H1 (cell line): ENCODE measurements around the gene RFT1.

ENCODE experiments used
- CTCF ChIP-seq, 3 experiments: IDR thresholded peaks; 1 replicate in 2 of 3; 2 replicates in 1 of 3; pipeline versions ENCODE4 v1.5.1 to v1.6.1; 2011; ENCODE audit warnings: low read length in 3 of 3, mild to moderate bottlenecking in 3 of 3, inconsistent platforms in 2 of 3, low read depth in 1 of 3, moderate library complexity in 1 of 3; ENCODE audit not compliant: insufficient read depth in 1 of 3; ENCODE audit errors: control extremely low read depth in 1 of 3
- E2F6 ChIP-seq: IDR thresholded peaks from 2 replicates; pipeline ENCODE4 v1.6.1; 2012; ENCODE audit warnings: inconsistent platforms
- EGR1 ChIP-seq: IDR thresholded peaks from 2 replicates; pipeline ENCODE4 v1.6.1; 2011; ENCODE audit warnings: low read depth, low read length, borderline replicate concordance
- EP300 ChIP-seq, 2 experiments: IDR thresholded peaks; 1 replicate in 1 of 2; 2 replicates in 1 of 2; pipeline ENCODE4 v1.6.1; 2011 to 2012; ENCODE audit warnings: low read depth in 2 of 2, low read length in 2 of 2, mild to moderate bottlenecking in 2 of 2, borderline replicate concordance in 1 of 2, inconsistent platforms in 1 of 2, moderate library complexity in 1 of 2
- GABPA ChIP-seq: IDR thresholded peaks from 2 replicates; pipeline ENCODE4 v1.6.1; 2011; ENCODE audit warnings: mild to moderate bottlenecking, low read length, moderate library complexity, borderline replicate concordance; ENCODE audit not compliant: insufficient read depth
- POLR2A ChIP-seq, 2 experiments: IDR thresholded peaks; 1 replicate in 1 of 2; 2 replicates in 1 of 2; pipeline ENCODE4 v1.6.1; 2011; ENCODE audit warnings: low read depth in 2 of 2, low read length in 2 of 2, mild to moderate bottlenecking in 2 of 2; ENCODE audit errors: control extremely low read depth in 1 of 2
- POLR2AphosphoS5 ChIP-seq: IDR thresholded peaks from 2 replicates; pipeline ENCODE4 v1.6.1; 2011; ENCODE audit warnings: low read depth, low read length
- SRF ChIP-seq: IDR thresholded peaks from 2 replicates; pipeline ENCODE4 v1.6.1; 2011; ENCODE audit warnings: mild to moderate bottlenecking, low read depth, low read length, moderate library complexity

- peak in 1 of 2 experiments; percentile 63; a peak in 2 of 3 replicates for TF ChIP-seq POLR2A (IDR thresholded peaks at IDR 0.05; ENCODE audit: control extremely low read depth in 1 of 2, low read depth in 2 of 2, low read length in 2 of 2)
- 0 out of 2 replicates have a peak, but pooled peaks have one; percentile 54 for TF ChIP-seq GABPA
- TF ChIP-seq SRF: no peak
- TF ChIP-seq CTCF (IDR thresholded peaks at IDR 0.05; ENCODE audit: control extremely low read depth in 1 of 3, insufficient read depth in 1 of 3, low read depth in 1 of 3, low read length in 3 of 3): peak; percentile 67 to 99 (median 68)
- TF ChIP-seq E2F6: peak; percentile 84
- 0 out of 2 replicates have a peak, but pooled peaks have one; percentile 39 for TF ChIP-seq POLR2AphosphoS5
- no peak for TF ChIP-seq EGR1
- no peak for TF ChIP-seq EP300 (IDR thresholded peaks at IDR 0.05; ENCODE audit: borderline replicate concordance in 1 of 2, low read depth in 2 of 2, low read length in 2 of 2)
Observed at GRCh38 chr3:53046171-53047170, 83.8 kb downstream of the RFT1 start.
